ENCODE measurements around the gene EXO1. TPM values are rescaled to one million over a fixed set of nuclear protein-coding genes. Genes with fewer than 3 reads are reported as not detected.
"Not testable (repeated sequence)": the region's sequence is repeated elsewhere in the genome, so short reads cannot be mapped to it uniquely, and the experiment has no call there.

EXO1 gene
- 63.6 and 68.9 TPM in 2 replicates for polyA plus RNA-seq (2014; cell fraction: cytosol; rRNA removed)
- 38.2 and 39.9 TPM in 2 replicates for polyA plus RNA-seq (2014; cell fraction: nucleus; rRNA removed)

DNA sequence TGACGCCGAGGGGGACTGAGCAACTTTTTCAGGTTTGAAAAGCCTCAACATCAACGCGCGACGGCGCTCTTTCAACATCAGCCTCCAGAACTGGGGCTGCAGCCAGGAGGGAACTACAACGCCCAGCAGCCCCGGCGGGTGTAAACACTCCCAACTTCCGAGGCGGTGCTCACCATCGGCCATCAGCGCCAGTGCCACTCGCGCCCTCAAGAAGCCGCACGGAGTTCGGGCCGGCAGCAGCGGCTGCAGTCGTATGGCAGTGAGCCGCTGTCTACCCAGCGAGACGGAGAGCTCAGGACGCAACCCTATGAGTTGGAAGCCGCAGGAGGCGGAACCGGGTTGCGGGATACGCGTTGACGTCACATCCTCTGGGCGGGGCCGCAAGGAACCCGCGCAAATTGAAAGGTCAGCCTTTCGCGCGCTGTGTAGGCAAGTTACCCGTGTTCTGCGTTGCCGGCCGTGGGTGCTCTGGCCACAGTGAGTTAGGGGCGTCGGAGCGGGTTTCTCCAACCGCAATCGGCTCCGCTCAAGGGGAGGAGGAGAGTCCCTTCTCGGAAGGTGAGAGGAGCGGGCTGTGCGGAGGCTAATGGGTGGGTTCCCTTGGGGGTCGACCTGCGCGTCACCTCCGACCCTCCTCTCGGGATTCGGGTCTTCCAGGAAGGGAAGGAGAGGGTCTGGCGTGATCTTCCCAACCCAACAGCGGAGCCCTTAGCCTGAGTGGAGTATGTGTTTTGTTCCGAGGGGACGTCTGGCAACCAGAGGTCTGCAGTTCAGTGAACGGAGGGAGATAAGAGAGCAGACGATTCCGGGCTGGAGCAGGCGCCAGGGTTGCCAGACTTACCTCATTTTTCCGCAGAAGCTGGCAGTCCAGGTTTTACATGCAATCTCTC lies at the start of gene EXO1:
Gene EXO1 (plus strand): TSS at position 409 of the 890 bp plus-strand sequence. CDS start 2,222 bp downstream, outside the sequence.
- peak; percentile 91 for DNase-seq (ENCODE audit: low spot score)

GRCh38 chr1:241799416-241799815 lies 48.6 kb upstream of the EXO1 start:
- DNase-seq (ENCODE audit: low spot score), result no peak

DNA sequence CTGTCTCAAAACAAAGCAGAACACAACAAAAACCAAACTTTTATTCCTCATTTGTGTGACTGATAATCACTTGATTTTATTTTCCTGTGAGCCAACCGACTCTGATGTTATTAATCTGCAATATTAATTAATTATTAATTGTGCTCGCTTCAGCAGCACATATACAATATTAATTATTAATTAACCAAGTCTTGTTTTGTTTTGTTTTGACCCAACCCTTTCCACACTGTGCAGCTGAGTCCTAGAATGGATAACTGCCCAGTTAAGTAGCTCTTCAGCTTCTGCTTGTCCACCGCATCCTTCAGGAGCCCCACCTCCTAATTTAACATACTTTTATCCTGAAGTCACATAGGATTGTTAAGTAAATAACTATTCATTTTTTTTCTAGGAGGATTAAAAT lies 47.4 kb upstream of the EXO1 start:
- DNase-seq (ENCODE audit: low spot score), result no peak

DNA sequence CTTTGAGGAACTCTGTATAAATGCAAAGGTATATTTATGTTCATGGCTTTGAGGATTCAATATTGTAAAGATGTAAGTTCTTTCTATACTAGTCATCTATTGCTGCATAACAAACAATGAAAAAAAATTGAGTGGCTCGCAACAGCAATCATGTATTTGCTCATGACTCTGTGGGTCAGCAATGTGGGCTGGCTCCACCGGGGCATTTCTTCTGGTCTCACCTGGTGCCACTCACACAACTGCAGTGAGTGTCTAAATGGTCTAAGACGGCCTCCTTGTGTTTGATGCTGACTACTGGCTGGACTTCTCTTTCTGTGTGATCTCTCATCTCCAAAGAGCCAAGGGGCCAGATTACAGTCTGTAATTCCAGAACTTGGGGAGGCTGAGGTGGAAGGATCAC lies 45.1 kb upstream of the EXO1 start:
- no peak for DNase-seq (ENCODE audit: low spot score)

- DNase-seq (ENCODE audit: low spot score), result not testable (repeated sequence)
Measured at GRCh38 chr1:241804706-241805105, 43.3 kb upstream of the EXO1 start.

DNA sequence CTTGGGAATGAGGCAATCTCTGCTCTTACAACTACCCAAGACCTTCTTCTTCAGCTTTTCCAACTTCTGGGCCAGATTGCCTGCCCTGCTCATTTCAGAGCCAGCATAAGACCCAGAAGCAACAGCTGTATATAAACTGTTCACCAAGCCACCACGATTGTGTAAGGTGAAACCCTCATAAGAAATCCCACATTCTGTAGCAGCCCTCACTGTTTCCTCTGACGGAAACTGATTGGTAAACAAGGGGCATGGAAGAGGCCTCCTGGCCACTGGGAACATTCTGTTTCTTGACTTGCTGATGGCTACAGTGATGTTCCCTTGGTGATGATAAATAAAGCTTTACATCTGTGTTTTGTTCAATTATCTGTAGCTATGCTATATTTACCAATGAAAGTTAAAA lies 39.7 kb upstream of the EXO1 start:
- DNase-seq (ENCODE audit: low spot score), result no peak

DNA sequence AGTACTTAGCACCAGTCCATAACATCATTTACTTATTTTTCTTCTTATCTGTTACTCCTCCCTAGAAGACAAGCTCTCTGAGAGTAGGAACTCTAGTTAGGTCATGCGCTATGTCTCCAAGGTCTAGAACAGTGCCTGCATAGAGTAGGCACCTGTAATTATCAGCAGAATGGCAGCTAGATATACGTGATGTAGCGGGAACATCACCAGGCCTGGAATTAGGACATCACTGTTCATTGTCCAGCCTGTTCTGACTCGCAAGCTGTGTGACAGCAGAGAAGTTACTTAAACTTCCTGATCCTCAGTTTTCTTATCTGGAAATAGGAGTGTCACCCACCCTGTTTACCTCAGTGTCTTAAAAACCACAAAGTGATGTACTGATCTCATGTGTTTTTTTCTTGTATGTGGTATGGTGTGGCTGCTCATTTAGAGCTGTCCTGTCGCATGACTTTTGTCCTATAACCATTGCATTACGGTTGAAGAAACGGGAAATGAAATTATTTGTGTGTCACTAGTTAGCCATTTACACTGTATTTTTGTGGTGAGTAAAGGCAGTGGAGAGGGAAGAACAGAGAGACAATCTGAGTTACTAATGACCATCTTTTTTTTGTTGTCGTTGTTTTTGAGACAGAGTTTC lies 37.1 kb upstream of the EXO1 start:
- DNase-seq (ENCODE audit: low spot score), result no peak

GRCh38 chr1:241813768-241814320 lies 34.2 kb upstream of the EXO1 start:
- DNase-seq (ENCODE audit: low spot score), result no peak

DNA sequence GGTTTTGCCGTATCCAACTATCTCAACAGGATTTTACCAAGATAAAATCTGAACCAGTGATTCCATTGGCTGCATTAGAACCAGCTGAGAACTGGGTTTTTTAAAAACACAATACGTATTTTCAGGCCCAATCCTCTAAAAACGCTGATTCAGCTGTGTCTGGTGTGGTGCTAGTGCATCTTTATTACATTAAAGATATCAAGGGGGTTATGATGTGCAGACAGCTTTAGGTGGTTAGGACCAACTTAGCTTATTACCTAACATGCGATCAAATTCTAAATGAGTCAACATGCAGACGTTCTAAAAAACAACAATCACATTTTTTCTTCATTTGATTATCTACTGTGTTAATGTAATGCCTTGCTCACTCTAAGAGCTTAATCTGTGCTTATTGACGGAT lies 32.0 kb upstream of the EXO1 start:
- no peak for DNase-seq (ENCODE audit: low spot score)

DNA sequence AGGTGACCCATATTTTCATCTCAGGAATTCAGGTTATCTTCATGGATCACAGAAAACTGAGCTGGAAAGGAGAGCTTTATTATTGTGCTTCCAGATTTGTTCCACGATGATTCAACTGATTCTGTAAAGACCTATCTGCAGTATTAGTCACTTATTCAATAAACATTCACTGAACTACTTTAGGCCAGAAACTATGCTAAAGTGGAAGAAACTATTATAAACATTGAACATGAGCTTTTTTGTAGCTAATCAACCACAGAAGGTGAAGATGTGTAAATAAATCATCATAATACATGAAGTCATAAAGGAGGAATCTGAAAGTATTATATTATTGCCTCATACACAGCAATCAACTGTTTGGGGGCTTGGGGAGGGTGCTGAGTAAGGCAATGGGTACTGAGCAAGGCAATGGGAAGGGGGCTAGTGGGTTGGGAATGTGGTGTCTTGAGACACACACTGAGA lies 30.6 kb upstream of the EXO1 start:
- DNase-seq (ENCODE audit: low spot score), result no peak

- DNase-seq (ENCODE audit: low spot score), result no peak
Measured at GRCh38 chr1:241817956-241818612, 29.9 kb upstream of the EXO1 start.

GRCh38 chr1:241819340-241819866 lies 28.6 kb upstream of the EXO1 start:
- no peak for DNase-seq (ENCODE audit: low spot score)

- DNase-seq (ENCODE audit: low spot score), result no peak
Measured at GRCh38 chr1:241821363-241821762, 26.6 kb upstream of the EXO1 start.

GRCh38 chr1:241822846-241823245 lies 25.2 kb upstream of the EXO1 start:
- DNase-seq (ENCODE audit: low spot score), result no peak

DNA sequence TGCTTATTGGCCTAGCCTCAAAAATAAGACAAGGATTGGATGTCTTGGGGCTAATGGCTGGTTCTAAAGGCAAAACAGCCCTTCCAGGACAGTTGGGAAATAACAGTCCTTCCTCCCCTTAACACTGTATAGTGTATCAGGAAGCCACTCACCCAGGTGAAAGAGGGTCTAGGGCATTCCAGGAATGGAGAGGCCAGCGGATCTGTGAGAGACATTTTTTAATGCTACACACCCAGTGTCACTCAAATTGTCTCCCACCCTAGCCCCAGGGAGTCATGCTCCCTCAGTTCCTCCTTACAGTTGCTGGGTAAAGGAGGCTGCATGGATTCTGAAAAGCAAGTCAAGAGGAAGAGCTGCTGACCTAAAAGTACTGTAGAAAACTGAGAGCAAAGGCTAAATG lies 24.1 kb upstream of the EXO1 start:
- DNase-seq (ENCODE audit: low spot score), result no peak

GRCh38 chr1:241825581-241825980 lies 22.4 kb upstream of the EXO1 start:
- no peak for DNase-seq (ENCODE audit: low spot score)

- DNase-seq (ENCODE audit: low spot score), result not testable (repeated sequence)
Measured at GRCh38 chr1:241826613-241827012, 21.4 kb upstream of the EXO1 start.

DNA sequence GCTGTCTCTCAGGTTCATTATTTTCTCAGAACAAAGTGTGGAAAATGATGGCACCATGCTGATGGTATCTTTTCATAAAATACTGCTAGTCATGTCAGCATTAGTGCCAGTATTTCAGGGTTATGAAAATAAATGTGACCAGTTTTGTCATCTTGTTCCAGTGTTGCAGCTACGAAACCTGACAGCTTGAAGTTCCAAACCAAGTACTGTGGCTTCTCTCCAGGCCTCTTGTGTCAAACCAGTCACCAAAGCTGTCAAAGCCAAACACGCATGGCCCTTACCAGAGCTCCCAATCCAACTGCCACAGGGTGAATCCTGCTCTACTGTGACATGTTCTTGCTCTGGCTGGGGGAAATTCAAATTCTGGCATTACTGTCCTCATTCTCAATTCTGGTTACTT lies 20.7 kb upstream of the EXO1 start:
- DNase-seq (ENCODE audit: low spot score), result no peak

DNA sequence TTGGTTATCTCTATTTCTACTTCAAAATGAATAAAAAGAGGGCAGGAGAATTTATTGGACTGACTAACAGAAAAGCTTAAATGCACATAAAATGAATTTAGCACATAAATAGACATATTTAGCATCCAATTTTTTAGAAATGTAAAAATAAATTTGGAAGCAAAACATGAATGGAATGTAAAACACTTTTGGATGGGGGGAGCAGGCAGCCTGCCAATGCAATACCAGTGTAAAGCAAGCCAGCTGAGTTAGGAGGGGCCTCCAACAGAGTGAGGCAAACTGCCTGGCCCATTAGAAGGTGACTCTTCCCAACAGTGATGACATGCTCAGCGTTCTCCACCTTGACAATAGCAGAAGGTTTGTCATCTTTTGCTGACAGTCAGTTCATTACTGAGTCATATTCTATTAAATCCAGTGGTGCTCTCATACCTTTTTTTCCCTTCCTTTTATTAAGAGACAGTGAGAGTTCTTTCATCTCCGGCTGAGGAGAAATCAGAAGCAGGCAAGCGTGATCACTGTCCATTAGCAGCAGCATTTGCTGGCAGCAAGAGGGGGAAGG lies 19.5 kb upstream of the EXO1 start:
- DNase-seq (ENCODE audit: low spot score), result peak; percentile 28

DNA sequence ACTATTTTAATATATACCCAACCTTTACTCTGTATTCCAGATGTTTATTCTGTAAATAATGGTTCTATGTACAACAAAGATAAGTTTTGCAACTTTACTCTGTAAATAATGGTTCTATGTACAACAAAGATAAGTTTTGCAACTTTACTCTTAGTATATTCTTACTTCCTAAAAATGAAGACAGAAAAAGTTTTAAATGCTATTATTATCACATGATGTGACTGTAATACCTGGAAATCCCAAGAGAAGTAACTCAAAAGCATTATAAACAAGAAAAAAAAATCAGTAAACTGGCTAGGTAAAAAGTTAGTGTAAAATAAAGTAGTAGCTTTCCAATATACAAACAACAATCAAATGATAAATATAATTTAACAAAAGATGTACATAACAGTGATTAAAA lies 18.5 kb upstream of the EXO1 start:
- DNase-seq (ENCODE audit: low spot score), result no peak

GRCh38 chr1:241834733-241835377 lies 13.1 kb upstream of the EXO1 start:
- peak; percentile 21 for DNase-seq (ENCODE audit: low spot score)
